Measurements from ENCODE around the gene ZNF195.
"Not testable (repeated sequence)": the region's sequence is repeated elsewhere in the genome, so short reads cannot be mapped to it uniquely, and the experiment has no call there.

The ZNF195 gene

GRCh38 chr11:3328503-3328902, 50.4 kb downstream of the ZNF195 start:
- not testable (repeated sequence) for H3K9ac ChIP-seq (ENCODE audit: insufficient read length); H3K36me3 ChIP-seq (ENCODE audit: insufficient read depth, low read length); DNase-seq (ENCODE audit: low read depth, low spot score); H3K4me3 ChIP-seq; H3K27ac ChIP-seq; H3K9me3 ChIP-seq (ENCODE audit: low read depth, low read length)

- not testable (repeated sequence) for H3K9me3 ChIP-seq (ENCODE audit: low read depth, low read length); H3K9ac ChIP-seq (ENCODE audit: insufficient read length); H3K27ac ChIP-seq; H3K36me3 ChIP-seq (ENCODE audit: insufficient read depth, low read length); H3K4me3 ChIP-seq; DNase-seq (ENCODE audit: low read depth, low spot score)
Observed at GRCh38 chr11:3326450-3326849, 52.5 kb downstream of the ZNF195 start.

- not testable (repeated sequence) for H3K9me3 ChIP-seq (ENCODE audit: low read depth, low read length); H3K36me3 ChIP-seq (ENCODE audit: insufficient read depth, low read length); H3K4me3 ChIP-seq; H3K9ac ChIP-seq (ENCODE audit: insufficient read length); DNase-seq (ENCODE audit: low read depth, low spot score); H3K27ac ChIP-seq
Observed at GRCh38 chr11:3324724-3325123, 54.2 kb downstream of the ZNF195 start.
